NCI-H748 (cell line): Measurements from ENCODE around the gene AMPD3.

Experiments
- DNase-seq: peaks from one replicate; lab custom pipeline; 2025; ENCODE audit not compliant: unreplicated experiment; lab: John Stamatoyannopoulos, UW

AMPD3 gene

GRCh38 chr11:10528121-10528520, 73.1 kb downstream of the AMPD3 start:
- DNase-seq = no peak

GRCh38 chr11:10529279-10529678, 74.2 kb downstream of the AMPD3 start:
- DNase-seq = no peak

- no peak for DNase-seq
These were observed 77.5 kb downstream of the AMPD3 start for GRCh38 chr11:10532526-10532925.

GRCh38 chr11:10533323-10533722, 78.3 kb downstream of the AMPD3 start:
- no peak for DNase-seq

- DNase-seq = no peak
These were observed 79.3 kb downstream of the AMPD3 start for GRCh38 chr11:10534316-10534715.

GRCh38 chr11:10537600-10537999, 82.5 kb downstream of the AMPD3 start:
- no peak for DNase-seq

- DNase-seq = no peak
These were observed 83.9 kb downstream of the AMPD3 start for GRCh38 chr11:10538924-10539323.

- no peak for DNase-seq
These were observed 84.3 kb downstream of the AMPD3 start for GRCh38 chr11:10539339-10539738.

GRCh38 chr11:10540546-10540914, 85.5 kb downstream of the AMPD3 start:
- DNase-seq = peak; percentile 62

GRCh38 chr11:10540915-10541560, 86.0 kb downstream of the AMPD3 start, which contains the start of gene RNF141:
Gene RNF141, minus strand, starts transcription at chr11:10541187. Its CDS starts 7,029 bp downstream, at chr11:10534158.
- peak; percentile 98 for DNase-seq

- peak; percentile 73 for DNase-seq
These were observed 86.5 kb downstream of the AMPD3 start for GRCh38 chr11:10541561-10541930.

GRCh38 chr11:10542776-10543175, 87.7 kb downstream of the AMPD3 start:
- DNase-seq = no peak

- DNase-seq = no peak
These were observed 88.7 kb downstream of the AMPD3 start for GRCh38 chr11:10543782-10544181.

- no peak for DNase-seq
These were observed 89.7 kb downstream of the AMPD3 start for GRCh38 chr11:10544491-10545465.

- no peak for DNase-seq
These were observed 95.6 kb downstream of the AMPD3 start for GRCh38 chr11:10550503-10551289.

GRCh38 chr11:10551290-10551592, 96.2 kb downstream of the AMPD3 start:
- no peak for DNase-seq

GRCh38 chr11:10551845-10552352, 96.8 kb downstream of the AMPD3 start:
- DNase-seq = no peak

- DNase-seq = no peak
These were observed 101.5 kb downstream of the AMPD3 start for GRCh38 chr11:10556590-10556989.
